Esophagus squamous epithelium (tissue), 4 donors: Measurements from ENCODE around the gene DNAJC7. TPM values are rescaled to one million over a fixed set of nuclear protein-coding genes. Genes with fewer than 3 reads are reported as not detected.

ENCODE experiments used
- total RNA-seq, 4 donors: library from RNA; depleted of rRNA; stranded (reverse); fragments of >200 nt; gene quantifications; one replicate each; pipeline ENCODE4 v1.1.0, GENCODE V29; 2016

Gene DNAJC7
- total RNA-seq, 4 donors from 2014 or later = 42.6 to 82.0 (median 67.2) TPM

Other genes with a start within 250 kb of the DNAJC7 start
- 1,000 to 10,000 TPM in 2 of 4 donors, 100 to 1,000 TPM in 2; 709 to 2,355 (median 1,148) TPM for gene JUP, start 230.7 kb downstream of the DNAJC7 start, total RNA-seq
- gene P3H4, start 205.5 kb downstream of the DNAJC7 start, total RNA-seq = 1 to 10 TPM; 2.4 to 7.1 (median 3.7) TPM
- gene FKBP10, start 204.4 kb downstream of the DNAJC7 start, total RNA-seq = 10 to 100 TPM in 2 of 4 donors, 1 to 10 TPM in 1, under 1 TPM in 1; 0.19 to 21.4 (median 8.4) TPM
- 10 to 100 TPM; 23.8 to 45.4 (median 30.5) TPM for gene NT5C3B, start 181.2 kb downstream of the DNAJC7 start, total RNA-seq
- under 1 TPM in 1 of 4 donors, not detected in 3; 0.57 TPM for gene KLHL10, start 179.6 kb downstream of the DNAJC7 start, total RNA-seq
- gene KLHL11, start 152.0 kb downstream of the DNAJC7 start, total RNA-seq = 10 to 100 TPM; 11.8 to 20.4 (median 13.1) TPM
- gene ACLY, start 98.5 kb downstream of the DNAJC7 start, total RNA-seq = 100 to 1,000 TPM in 1 of 4 donors, 10 to 100 TPM in 3; 51.5 to 121 (median 62.7) TPM
- under 1 TPM in 1 of 4 donors, not detected in 3; 0.38 TPM for gene ODAD4, start 86.8 kb downstream of the DNAJC7 start, total RNA-seq
- gene CNP, start 50.6 kb downstream of the DNAJC7 start, total RNA-seq = 10 to 100 TPM; 45.3 to 66.0 (median 53.0) TPM
- gene NKIRAS2, start 2.7 kb upstream of the DNAJC7 start, total RNA-seq = 10 to 100 TPM; 34.0 to 48.6 (median 35.7) TPM
- gene C17orf113, start 33.2 kb upstream of the DNAJC7 start, total RNA-seq = under 1 TPM in 3 of 4 donors, not detected in 1; 0.35 to 0.57 (median 0.48) TPM
- gene ZNF385C, start 81.0 kb upstream of the DNAJC7 start, total RNA-seq = under 1 TPM in 2 of 4 donors, not detected in 2; 0.18 to 0.38 TPM
- 10 to 100 TPM in 1 of 4 donors, 1 to 10 TPM in 3; 3.9 to 10.4 (median 8.9) TPM for gene DHX58, start 95.3 kb upstream of the DNAJC7 start, total RNA-seq
- 10 to 100 TPM in 3 of 4 donors, 1 to 10 TPM in 1; 9.3 to 34.1 (median 27.0) TPM for gene KAT2A, start 103.9 kb upstream of the DNAJC7 start, total RNA-seq
- not detected for gene HSPB9, start 105.4 kb upstream of the DNAJC7 start, total RNA-seq
- gene RAB5C, start 137.6 kb upstream of the DNAJC7 start, total RNA-seq = 100 to 1,000 TPM in 1 of 4 donors, 10 to 100 TPM in 3; 68.5 to 107 (median 78.6) TPM
- gene KCNH4, start 163.7 kb upstream of the DNAJC7 start, total RNA-seq = under 1 TPM in 2 of 4 donors, not detected in 2; under 0.01 to 0.09 TPM
- not detected for gene HCRT, start 168.0 kb upstream of the DNAJC7 start, total RNA-seq
- 10 to 100 TPM in 2 of 4 donors, 1 to 10 TPM in 2; 5.5 to 22.0 (median 13.1) TPM for gene GHDC, start 177.1 kb upstream of the DNAJC7 start, total RNA-seq